ENCODE measurements around the gene EGFR.

The EGFR gene

DNA sequence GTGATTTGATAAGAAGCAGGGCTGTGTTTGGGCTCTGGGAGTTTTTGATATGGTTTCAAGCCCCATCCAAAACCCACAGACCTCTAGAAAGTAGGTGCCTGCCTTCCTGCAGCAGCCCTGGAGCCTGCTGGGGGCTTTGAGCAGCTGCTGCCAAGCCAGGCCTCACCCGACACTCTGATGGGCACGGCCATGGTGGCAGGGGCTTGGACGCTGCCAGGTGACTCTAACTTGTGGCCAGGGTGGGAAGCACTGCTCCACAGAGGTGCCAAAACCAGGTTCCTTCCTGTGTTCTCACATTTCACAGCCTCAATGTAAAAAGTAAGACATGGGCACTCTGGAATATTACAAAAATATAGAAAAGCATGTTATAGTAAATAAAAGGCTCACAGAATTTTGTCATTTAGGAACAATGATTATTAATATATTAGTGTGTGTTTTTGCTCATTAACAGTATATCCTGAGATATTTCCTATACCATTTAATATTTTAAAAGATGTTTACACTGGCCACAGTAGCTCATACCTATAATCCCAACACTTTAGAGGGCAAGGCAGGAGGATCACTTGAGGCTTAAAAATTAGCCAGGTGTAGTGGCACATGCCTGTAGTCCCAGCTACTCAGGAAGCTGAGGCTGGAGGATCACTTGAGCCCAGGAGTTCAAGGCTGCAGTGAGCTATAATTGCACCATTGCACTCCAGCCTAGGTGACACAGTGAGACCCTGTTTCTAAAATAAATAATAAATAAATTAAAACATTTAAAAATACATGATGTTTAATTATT, 95.1 kb downstream of the EGFR start:
- Mint-ChIP-seq H3K9me3 (no peaks in the 10 kb centered on the region), H3K4me1 (ENCODE audit: low read depth) (no peaks in the 10 kb centered on the region), H3K4me3 (no peak overlapping the region), H3K27ac (no peak overlapping the region), H3K36me3 (ENCODE audit: low read depth) (no peaks in the 10 kb centered on the region), H3K27me3 (peaks cover 6% of the 10 kb centered on the region)

DNA sequence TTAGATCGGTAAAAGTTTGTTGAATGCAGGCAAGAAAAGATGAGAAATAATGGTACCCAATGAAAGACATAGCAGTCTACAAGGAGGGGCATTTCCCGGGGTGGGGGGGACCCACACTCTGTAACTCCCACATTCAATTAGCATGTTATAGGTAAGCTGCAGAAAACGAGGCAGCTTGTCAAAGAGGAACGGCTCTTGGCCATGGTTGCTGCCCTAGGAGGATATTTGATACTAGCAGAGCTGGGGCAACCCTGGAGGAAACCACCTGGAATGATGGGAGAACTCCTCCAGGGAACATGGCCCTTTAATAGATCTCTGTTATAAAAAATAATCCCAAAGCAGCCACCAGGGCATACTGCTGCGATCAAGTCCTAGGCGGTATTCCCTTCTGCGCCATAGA, 98.5 kb downstream of the EGFR start:
- Mint-ChIP-seq H3K4me3 (no peak overlapping the region), H3K27ac (no peak overlapping the region), H3K4me1 (ENCODE audit: low read depth) (no peaks in the 10 kb centered on the region), H3K27me3 (peaks cover 7% of the 10 kb centered on the region), H3K9me3 (no peaks in the 10 kb centered on the region), H3K36me3 (ENCODE audit: low read depth) (no peaks in the 10 kb centered on the region)

DNA sequence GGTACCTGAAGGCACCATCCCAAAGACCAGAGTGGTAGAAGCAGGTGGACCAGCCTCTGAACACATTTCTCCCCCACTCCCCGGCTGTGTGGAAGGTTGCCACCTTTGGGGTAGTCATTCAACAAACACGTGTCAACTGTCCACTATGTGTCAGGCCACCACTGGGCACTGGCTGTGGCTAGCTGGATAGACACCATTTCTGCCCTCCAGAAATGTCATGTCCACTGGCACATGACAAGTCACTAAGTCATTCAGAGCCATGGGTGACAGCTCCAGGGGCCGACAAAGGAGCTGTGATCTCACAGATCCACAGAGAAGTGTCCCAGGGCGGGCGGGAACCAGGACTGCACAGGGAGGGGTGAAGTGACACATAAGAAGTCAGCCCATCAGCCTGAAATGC, 99.6 kb downstream of the EGFR start:
- no peaks in the 10 kb centered on the region for H3K4me1 Mint-ChIP-seq (ENCODE audit: low read depth)
- H3K27me3 Mint-ChIP-seq: peaks cover 10% of the 10 kb centered on the region
- H3K27ac Mint-ChIP-seq: no peak overlapping the region
- H3K36me3 Mint-ChIP-seq (ENCODE audit: low read depth): no peaks in the 10 kb centered on the region
- no peak overlapping the region for H3K4me3 Mint-ChIP-seq
- H3K9me3 Mint-ChIP-seq: no peaks in the 10 kb centered on the region

DNA sequence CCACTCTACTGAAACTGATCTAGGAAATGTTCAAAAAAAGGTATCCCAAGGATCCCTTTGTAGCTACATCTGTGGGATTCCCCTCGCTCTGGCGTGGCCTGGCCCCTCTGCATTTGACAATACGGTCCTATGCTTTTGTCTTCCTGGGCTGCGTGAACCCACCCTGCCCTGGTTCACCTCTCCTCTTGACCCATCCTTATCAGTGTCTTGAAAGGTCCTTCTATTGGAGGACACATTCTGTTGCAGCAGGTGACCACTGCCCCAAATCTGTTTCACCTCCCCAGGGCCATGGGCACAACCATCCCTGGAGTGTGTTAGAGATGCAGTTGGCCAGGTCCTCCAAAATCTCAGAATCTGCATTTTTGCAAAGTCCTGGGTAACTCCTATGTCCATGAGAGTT, 100.8 kb downstream of the EGFR start:
- Mint-ChIP-seq H3K36me3 (ENCODE audit: low read depth) (no peaks in the 10 kb centered on the region), H3K9me3 (no peaks in the 10 kb centered on the region), H3K27ac (no peak overlapping the region), H3K27me3 (peaks cover 9% of the 10 kb centered on the region), H3K4me1 (ENCODE audit: low read depth) (no peaks in the 10 kb centered on the region), H3K4me3 (no peak overlapping the region)

- H3K27me3 Mint-ChIP-seq: peaks cover 9% of the 10 kb centered on the region
- H3K36me3 Mint-ChIP-seq (ENCODE audit: low read depth): no peaks in the 10 kb centered on the region
- no peaks in the 10 kb centered on the region for H3K4me1 Mint-ChIP-seq (ENCODE audit: low read depth)
- no peaks in the 10 kb centered on the region for H3K9me3 Mint-ChIP-seq
- H3K27ac Mint-ChIP-seq: no peak overlapping the region
- no peak overlapping the region for H3K4me3 Mint-ChIP-seq
Observed at GRCh38 chr7:55120074-55120473, 101.3 kb downstream of the EGFR start.

GRCh38 chr7:55120501-55121198, 101.8 kb downstream of the EGFR start:
- Mint-ChIP-seq H3K36me3 (ENCODE audit: low read depth) (no peaks in the 10 kb centered on the region), H3K27me3 (peaks cover 9% of the 10 kb centered on the region), H3K4me1 (ENCODE audit: low read depth) (no peaks in the 10 kb centered on the region), H3K27ac (no peak overlapping the region), H3K9me3 (no peaks in the 10 kb centered on the region), H3K4me3 (no peak overlapping the region)

GRCh38 chr7:55121249-55121648, 102.4 kb downstream of the EGFR start:
- H3K9me3 Mint-ChIP-seq: no peaks in the 10 kb centered on the region
- H3K27me3 Mint-ChIP-seq: peaks cover 14% of the 10 kb centered on the region
- no peaks in the 10 kb centered on the region for H3K36me3 Mint-ChIP-seq (ENCODE audit: low read depth)
- H3K4me1 Mint-ChIP-seq (ENCODE audit: low read depth): no peaks in the 10 kb centered on the region
- no peak overlapping the region for H3K27ac Mint-ChIP-seq
- H3K4me3 Mint-ChIP-seq: no peak overlapping the region

GRCh38 chr7:55122263-55122662, 103.4 kb downstream of the EGFR start:
- Mint-ChIP-seq H3K4me3 (no peak overlapping the region), H3K27ac (no peak overlapping the region), H3K27me3 (peaks cover 14% of the 10 kb centered on the region), H3K4me1 (ENCODE audit: low read depth) (no peaks in the 10 kb centered on the region), H3K36me3 (ENCODE audit: low read depth) (no peaks in the 10 kb centered on the region), H3K9me3 (no peaks in the 10 kb centered on the region)

DNA sequence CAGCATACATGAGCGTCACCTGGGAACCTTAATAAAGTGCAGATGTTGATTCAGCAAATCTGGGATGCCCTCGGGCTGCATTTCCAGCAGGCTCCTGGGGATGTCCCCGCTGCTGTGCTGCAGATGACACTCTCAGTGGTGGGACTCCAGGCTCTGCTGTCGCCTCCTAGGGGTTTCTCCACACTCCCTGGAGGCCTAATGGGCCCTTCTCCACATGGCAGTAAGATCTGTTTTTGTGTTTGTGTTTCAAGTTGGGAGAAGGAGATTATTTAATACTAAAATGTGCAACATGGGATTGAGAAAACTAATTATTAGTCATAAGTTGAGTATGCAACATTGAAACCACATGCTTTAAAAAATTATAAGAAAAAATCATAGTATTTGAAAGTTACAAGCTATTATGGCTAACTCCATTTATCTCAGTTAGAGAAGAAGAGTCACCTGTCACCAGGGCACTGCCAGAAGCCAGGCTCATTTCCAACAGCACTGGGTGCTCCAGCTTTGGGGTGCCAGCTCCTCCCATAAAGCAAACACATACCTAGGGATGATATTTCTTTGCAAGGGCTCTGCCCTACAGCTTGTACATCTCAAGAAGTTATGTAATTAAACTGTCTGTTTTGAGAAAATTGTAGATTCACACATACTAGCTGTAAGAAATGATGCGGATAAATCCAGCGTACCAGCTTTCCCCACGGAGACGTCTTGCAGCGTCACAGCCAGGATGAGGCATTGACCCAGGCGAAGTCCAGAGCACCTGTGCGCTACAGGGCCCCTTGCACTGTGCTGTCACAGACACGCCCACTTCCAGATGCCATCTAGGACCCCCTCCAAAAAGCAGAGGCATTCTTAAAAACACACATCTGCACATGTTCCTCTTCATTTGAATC, 106.4 kb downstream of the EGFR start:
- Mint-ChIP-seq H3K27ac (no peak overlapping the region), H3K4me1 (ENCODE audit: low read depth) (no peaks in the 10 kb centered on the region), H3K27me3 (peaks cover 14% of the 10 kb centered on the region), H3K36me3 (ENCODE audit: low read depth) (no peaks in the 10 kb centered on the region), H3K4me3 (no peak overlapping the region), H3K9me3 (no peaks in the 10 kb centered on the region)

DNA sequence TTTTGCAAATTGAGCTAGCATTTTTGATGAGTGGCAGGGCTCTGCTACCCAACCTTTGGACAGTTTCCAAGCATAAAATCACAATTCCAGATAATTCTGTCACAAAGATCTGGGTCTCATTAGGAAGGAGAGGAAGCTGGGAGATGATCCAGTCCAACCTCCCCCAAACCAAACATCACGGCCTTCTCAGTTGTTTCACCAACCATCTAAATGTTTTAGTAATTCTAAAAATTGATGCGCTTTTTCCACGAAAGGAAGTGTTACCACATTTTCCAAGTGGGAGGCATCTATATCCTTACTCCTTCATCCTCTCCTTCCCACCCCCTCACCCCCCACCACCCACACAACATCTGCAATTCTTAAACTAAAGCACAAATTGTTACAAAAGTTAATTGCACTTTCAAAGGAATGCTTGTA, 108.3 kb downstream of the EGFR start:
- Mint-ChIP-seq H3K9me3 (no peaks in the 10 kb centered on the region), H3K27ac (no peak overlapping the region), H3K36me3 (ENCODE audit: low read depth) (no peaks in the 10 kb centered on the region), H3K4me3 (no peak overlapping the region), H3K27me3 (peaks cover 18% of the 10 kb centered on the region), H3K4me1 (ENCODE audit: low read depth) (no peaks in the 10 kb centered on the region)

DNA sequence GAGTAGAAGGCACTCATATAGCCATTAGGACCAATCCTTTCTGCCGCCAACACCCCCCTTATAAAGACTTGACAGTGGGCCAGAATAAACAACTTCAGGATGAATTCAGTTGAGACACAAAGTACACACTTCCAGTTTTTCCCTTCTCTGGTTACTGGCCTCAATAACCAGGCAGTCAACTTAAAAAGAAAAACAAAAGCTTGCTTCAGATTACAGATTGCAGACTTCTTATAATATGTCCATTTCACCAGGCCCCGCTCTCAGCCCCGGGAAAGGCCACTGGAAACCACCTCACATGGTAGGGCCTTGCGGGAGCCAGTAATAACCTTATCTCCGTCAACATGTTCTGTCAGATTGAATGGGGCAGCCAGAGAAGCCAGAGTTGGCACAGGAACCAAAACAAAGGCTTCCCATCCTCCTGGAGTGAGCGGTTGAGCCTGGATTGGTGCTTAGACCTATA, 108.8 kb downstream of the EGFR start:
- no peak overlapping the region for H3K27ac Mint-ChIP-seq
- peaks cover 18% of the 10 kb centered on the region for H3K27me3 Mint-ChIP-seq
- peaks cover 3% of the 10 kb centered on the region for H3K4me1 Mint-ChIP-seq (ENCODE audit: low read depth)
- no peaks in the 10 kb centered on the region for H3K9me3 Mint-ChIP-seq
- no peaks in the 10 kb centered on the region for H3K36me3 Mint-ChIP-seq (ENCODE audit: low read depth)
- H3K4me3 Mint-ChIP-seq: no peak overlapping the region

GRCh38 chr7:55128693-55129394, 110.0 kb downstream of the EGFR start:
- Mint-ChIP-seq H3K4me3 (no peak overlapping the region), H3K36me3 (ENCODE audit: low read depth) (no peaks in the 10 kb centered on the region), H3K27me3 (peaks cover 21% of the 10 kb centered on the region), H3K4me1 (ENCODE audit: low read depth) (peaks cover 8% of the 10 kb centered on the region), H3K9me3 (no peaks in the 10 kb centered on the region), H3K27ac (no peak overlapping the region)

GRCh38 chr7:55129541-55130394, 111.0 kb downstream of the EGFR start:
- Mint-ChIP-seq H3K36me3 (ENCODE audit: low read depth) (no peaks in the 10 kb centered on the region), H3K9me3 (no peaks in the 10 kb centered on the region), H3K27ac (no peak overlapping the region), H3K4me1 (ENCODE audit: low read depth) (peaks cover 8% of the 10 kb centered on the region), H3K4me3 (no peak overlapping the region), H3K27me3 (peaks cover 21% of the 10 kb centered on the region)

Data from stimulated activated naive CD8-positive, alpha-beta T cell treated with anti-CD3 and anti-CD28 coated beads, Interleukin-15, Interleukin-2, amounts not matched to agents 100 ng/mL and 50 ng/mL, for 24 hours (primary cell).